ENCODE data around the gene ABCD4.
"Not testable (repeated sequence)": the region's sequence is repeated elsewhere in the genome, so short reads cannot be mapped to it uniquely, and the experiment has no call there.

ABCD4 gene

GRCh38 chr14:74301594-74302151, 1.1 kb downstream of the ABCD4 start:
- no peak for DNase-seq

GRCh38 chr14:74299061-74299545, 3.6 kb downstream of the ABCD4 start:
- no peak for DNase-seq

GRCh38 chr14:74297986-74298385, 4.7 kb downstream of the ABCD4 start:
- DNase-seq, result no peak

DNA sequence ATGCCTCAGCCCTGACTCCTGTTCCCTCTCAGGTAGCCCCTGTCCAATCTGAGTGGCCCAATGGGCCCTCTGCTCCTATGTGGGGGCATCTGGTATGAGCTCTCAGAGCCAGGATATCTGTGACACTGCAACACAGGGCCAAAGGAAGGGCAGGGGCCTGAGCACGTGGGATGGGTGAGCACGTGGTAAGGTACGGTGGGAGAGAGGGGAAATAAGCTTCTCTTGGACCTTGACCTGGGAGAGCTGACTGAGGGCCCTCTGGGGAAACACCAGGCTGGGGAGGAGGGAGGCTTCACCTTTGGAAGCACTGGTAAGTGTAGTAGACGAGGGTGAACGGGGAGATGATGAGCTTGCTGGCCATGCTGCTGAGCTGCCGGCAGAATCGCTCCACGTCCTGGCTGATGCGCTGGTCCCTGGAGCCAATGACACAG, 6.7 kb downstream of the ABCD4 start:
- no peak for DNase-seq

- no peak for DNase-seq
Measured at GRCh38 chr14:74293606-74294005, 9.1 kb downstream of the ABCD4 start.

GRCh38 chr14:74292061-74292460, 10.7 kb downstream of the ABCD4 start:
- DNase-seq, result no peak

DNA sequence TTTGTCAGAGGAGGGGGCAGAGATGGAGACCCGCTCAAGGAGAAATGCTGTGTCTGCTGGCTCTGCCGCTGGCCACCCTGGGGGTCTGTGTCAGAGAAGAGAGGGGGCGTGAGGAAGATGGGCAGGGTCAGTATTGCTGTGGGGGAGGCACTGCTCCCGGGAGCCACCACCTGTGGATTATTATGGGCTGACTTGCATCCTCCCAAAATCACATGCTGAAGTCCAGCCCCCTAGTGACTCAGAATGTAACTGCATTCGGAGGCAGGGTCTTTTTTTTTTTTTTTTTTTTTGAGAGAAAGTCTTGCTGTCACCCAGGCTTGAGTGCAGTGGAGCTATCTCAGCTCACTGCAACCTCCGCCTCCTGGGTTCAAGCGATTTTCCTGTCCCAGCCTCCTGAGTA, 12.3 kb downstream of the ABCD4 start:
- DNase-seq, result no peak

DNA sequence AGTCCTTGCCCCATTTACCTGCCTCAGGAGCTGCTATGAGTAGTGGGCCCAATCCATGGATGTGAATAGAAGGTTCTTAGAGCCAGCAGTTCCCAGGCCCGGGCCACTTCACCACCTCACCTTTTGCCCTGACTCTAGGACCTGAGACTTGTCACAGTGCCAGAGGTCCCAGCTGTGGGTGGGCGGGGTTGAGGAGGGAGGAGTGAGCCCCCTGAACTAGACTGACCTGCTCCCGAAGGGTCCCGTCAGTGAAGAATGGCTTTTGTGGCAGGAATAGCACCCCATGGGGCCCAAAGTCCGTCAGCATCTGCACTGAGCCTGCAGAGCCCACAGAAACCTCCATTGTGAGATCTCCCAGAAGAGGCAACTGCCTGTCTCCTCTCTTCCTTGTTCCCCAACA, 12.9 kb downstream of the ABCD4 start:
- DNase-seq, result no peak

- DNase-seq, result no peak
Measured at GRCh38 chr14:74286736-74287135, 16.0 kb downstream of the ABCD4 start.

DNA sequence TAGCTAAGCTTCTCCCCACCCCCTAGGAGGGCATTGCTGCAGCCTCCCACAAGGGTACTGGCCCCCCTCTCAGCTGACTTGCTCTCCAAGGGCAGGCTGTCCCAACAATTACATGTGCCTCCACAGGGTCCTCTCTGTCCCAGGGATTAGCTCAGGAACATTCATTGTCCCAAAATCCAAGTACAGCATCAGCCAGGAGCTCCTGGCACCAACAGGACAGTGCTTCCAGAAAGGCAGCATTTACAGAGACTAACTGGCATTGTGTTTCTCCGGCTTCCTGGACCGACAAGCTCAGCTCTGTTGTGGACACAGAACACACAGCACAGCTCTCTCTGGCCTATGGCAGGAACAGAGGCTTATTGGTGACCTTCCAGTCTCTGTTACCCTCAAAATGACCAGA, 21.7 kb downstream of the ABCD4 start:
- no peak for DNase-seq

- no peak for DNase-seq
Measured at GRCh38 chr14:74278080-74278479, 24.7 kb downstream of the ABCD4 start.

DNA sequence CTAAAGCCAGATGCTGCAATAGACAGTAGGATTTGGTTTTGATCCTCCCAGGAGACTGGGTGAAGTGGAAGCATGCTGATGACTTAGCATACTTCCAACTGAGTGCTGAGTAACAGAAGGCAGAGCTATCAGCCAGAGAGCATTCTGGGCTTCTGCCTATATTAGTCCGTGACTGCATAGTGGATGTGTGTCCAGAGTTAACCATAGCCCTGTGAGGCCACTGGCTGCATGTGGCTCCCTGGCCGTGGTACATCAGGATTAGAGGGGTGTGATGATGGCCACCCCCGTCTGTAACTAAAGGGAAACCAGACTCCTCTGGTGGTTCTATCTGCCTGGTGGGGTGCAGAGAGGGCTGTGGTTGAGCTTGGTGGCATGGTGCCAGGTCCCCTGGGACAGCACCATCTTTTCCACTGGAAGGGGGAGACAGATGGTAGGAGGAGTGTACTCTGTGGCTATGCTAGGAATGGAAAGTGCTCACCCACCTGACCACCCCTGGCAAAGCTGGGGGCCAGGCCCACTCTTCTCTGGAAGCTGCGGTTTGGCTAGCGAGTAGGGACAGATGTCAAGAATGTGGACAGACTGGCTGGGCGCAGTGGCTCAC, 27.4 kb downstream of the ABCD4 start:
- peak; percentile 71 for DNase-seq

GRCh38 chr14:74271365-74271764, 31.4 kb downstream of the ABCD4 start:
- no peak for DNase-seq

- DNase-seq, result not testable (repeated sequence)
Measured at GRCh38 chr14:74270382-74271177, 32.2 kb downstream of the ABCD4 start.

- no peak for DNase-seq
Measured at GRCh38 chr14:74267588-74267987, 35.1 kb downstream of the ABCD4 start.

GRCh38 chr14:74265301-74265965, 37.3 kb downstream of the ABCD4 start:
- DNase-seq, result no peak

GRCh38 chr14:74263921-74264320, 38.8 kb downstream of the ABCD4 start:
- no peak for DNase-seq

DNA sequence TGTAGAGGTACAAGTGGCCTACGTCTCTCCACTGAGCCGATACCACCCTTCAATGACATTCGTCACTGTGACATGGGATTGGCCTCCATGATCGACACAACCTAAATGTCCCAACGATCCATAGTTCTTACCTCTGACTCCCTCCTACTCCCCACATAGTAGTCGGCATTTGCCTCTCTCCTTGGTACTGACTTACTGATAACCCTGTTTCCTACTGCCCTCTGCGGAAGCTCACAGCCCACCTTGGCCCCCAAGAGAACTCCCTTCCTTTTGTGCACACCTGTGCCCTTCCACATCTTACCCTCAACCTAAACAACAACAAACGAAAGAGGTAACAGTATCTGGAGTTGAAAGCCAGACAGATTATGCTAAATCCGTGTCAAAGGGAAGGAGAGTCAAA, 39.6 kb downstream of the ABCD4 start:
- no peak for DNase-seq

- DNase-seq, result no peak
Measured at GRCh38 chr14:74262076-74262475, 40.7 kb downstream of the ABCD4 start.

GRCh38 chr14:74261288-74261687, 41.4 kb downstream of the ABCD4 start:
- no peak for DNase-seq

DNA sequence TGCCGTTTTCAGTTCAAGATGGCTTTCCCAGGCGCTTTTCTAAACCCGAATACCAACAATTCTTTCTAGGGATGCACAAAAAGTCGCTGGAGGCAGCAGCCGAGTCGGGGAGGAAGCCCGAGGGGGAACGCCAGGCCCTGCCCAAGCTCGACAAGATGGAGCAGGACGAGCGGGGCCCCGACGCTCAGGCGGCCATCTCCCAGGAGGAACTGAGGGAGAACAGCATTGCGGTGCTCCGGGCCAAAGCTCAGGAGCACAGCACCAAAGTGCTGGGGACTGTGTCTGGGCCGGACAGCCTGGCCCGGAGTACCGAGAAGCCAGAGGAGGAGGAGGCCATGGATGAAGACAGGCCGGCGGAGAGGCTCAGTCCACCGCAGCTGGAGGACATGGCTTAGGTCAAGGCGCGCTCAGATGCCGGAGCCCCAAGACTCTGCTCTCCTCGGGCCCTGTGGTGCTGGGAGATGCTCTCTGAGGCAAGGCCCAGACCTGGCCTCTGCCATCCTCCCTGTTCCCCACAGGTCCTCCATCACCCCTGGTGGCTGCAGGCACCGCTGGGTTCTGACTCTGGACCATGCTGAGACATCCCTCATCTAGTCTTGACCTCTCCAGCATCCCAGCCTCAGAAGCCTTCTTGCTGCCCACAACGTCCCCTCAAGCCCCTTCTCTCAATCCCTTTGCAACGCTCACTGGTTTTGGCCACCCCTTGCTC, 42.1 kb downstream of the ABCD4 start:
- DNase-seq, result no peak

- no peak for DNase-seq
Measured at GRCh38 chr14:74259513-74259912, 43.2 kb downstream of the ABCD4 start.

GRCh38 chr14:74258764-74259035, 44.0 kb downstream of the ABCD4 start:
- DNase-seq, result no peak
